ENCODE data around the gene TAAR1.

- TF ChIP-seq CTCF (IDR thresholded peaks at IDR 0.05 in 8 of 11, conservative IDR thresholded peaks at IDR 0.05 in 3 of 11) (no peak), POLR2AphosphoS5 (IDR thresholded peaks at IDR 0.05) (no peak), POLR2A (IDR thresholded peaks at IDR 0.05) (no peak)
These were observed 45.0 kb upstream of the TAAR1 start for GRCh38 chr6:132703936-132704335.
